ENCODE data around the gene ATP8B4.

ATP8B4 gene

GRCh38 chr15:49926740-49927139, 192.3 kb downstream of the ATP8B4 start:
- peak; percentile 75 for DNase-seq

- DNase-seq = no peak
Measured at GRCh38 chr15:49923671-49924070, 195.4 kb downstream of the ATP8B4 start.

- no peak for DNase-seq
Measured at GRCh38 chr15:49919034-49919433, 200.0 kb downstream of the ATP8B4 start.

- DNase-seq = no peak
Measured at GRCh38 chr15:49918121-49918520, 200.9 kb downstream of the ATP8B4 start.

GRCh38 chr15:49916998-49917397, 202.0 kb downstream of the ATP8B4 start:
- no peak for DNase-seq

GRCh38 chr15:49915822-49916221, 203.2 kb downstream of the ATP8B4 start:
- DNase-seq = no peak

GRCh38 chr15:49908933-49909295, 210.1 kb downstream of the ATP8B4 start:
- DNase-seq = no peak

GRCh38 chr15:49908236-49908932, 210.6 kb downstream of the ATP8B4 start:
- DNase-seq = no peak

- no peak for DNase-seq
Measured at GRCh38 chr15:49906966-49907365, 212.1 kb downstream of the ATP8B4 start.

- no peak for DNase-seq
Measured at GRCh38 chr15:49905221-49905620, 213.8 kb downstream of the ATP8B4 start.

GRCh38 chr15:49904296-49904695, 214.7 kb downstream of the ATP8B4 start:
- DNase-seq = no peak

- no peak for DNase-seq
Measured at GRCh38 chr15:49902685-49903501, 216.1 kb downstream of the ATP8B4 start.

- DNase-seq = peak; percentile 21
Measured at GRCh38 chr15:49901996-49902684, 216.9 kb downstream of the ATP8B4 start.

- DNase-seq = no peak
Measured at GRCh38 chr15:49901321-49901720, 217.7 kb downstream of the ATP8B4 start.

GRCh38 chr15:49900903-49901235, 218.2 kb downstream of the ATP8B4 start:
- no peak for DNase-seq

- no peak for DNase-seq
Measured at GRCh38 chr15:49900006-49900902, 218.8 kb downstream of the ATP8B4 start.

GRCh38 chr15:49898575-49899283, 220.3 kb downstream of the ATP8B4 start:
- DNase-seq = no peak

- DNase-seq = no peak
Measured at GRCh38 chr15:49898097-49898496, 220.9 kb downstream of the ATP8B4 start.

- no peak for DNase-seq
Measured at GRCh38 chr15:49895347-49896223, 223.4 kb downstream of the ATP8B4 start.

GRCh38 chr15:49890689-49891088, 228.3 kb downstream of the ATP8B4 start:
- no peak for DNase-seq

- DNase-seq = no peak
Measured at GRCh38 chr15:49889536-49889935, 229.5 kb downstream of the ATP8B4 start.

Measured in hematopoietic multipotent progenitor cell treated with erythropoietin and hydrocortisone succinate and interleukin-3 and kit ligand, for 6 days (in vitro differentiated cells).